K562 (cell line): ENCODE measurements around the gene EOMES. TPM values are rescaled to one million over a fixed set of nuclear protein-coding genes. Genes with fewer than 3 reads are reported as not detected.

ENCODE experiments used
- ATAC-seq: fragments of 200-7000 bp; cut with Tn5 transposase; 3 replicates; pipeline ENCODE4 v1.9.1; 2020; ENCODE audit warnings: moderate library complexity
- BruUV-seq: library from RNA; stranded (reverse); fragments of 400-500 nt; replicated peaks from 2 replicates; lab custom pipeline; 2021; lab: Mats Ljungman, UMichigan
- CTCF ChIA-PET: fragments of 300-600 bp; formaldehyde crosslinking; extraction: SDS; loops from one replicate; lab custom pipeline; 2021; ENCODE audit warnings: low intra/inter-chr PET ratio; lab: Yijun Ruan, JAX
- POLR2A ChIA-PET: fragments of 300-600, 350-650 bp; sonication (Branson Sonifier 250); formaldehyde crosslinking; extraction: SDS; loops from one replicate; lab custom pipeline; 2021; ENCODE audit warnings: antibody characterized with exemption, inconsistent platforms; lab: Yijun Ruan, JAX
- DNase-seq, 4 experiments: peaks; one replicate each; pipeline versions ENCODE4 v3.0.0 to v3.0.0-alpha.2; 2011 to 2018; ENCODE audit warnings: low spot score in 3 of 4, mixed read lengths in 3 of 4; ENCODE audit errors: extremely low read depth in 1 of 4
- FAIRE-seq: peaks from 2 replicates; lab custom pipeline; 2011; peaks lifted over from hg19 to GRCh38; lab: Jason Lieb, UNC
- H2AFZ ChIP-seq: 2 replicates; pipeline ENCODE4 v1.6.0; 2011; ENCODE audit warnings: low read depth, low read length, control low read depth, inconsistent platforms
- H3K27ac ChIP-seq: fragments of 200-600 bp; 3 replicates; pipeline ENCODE4 v1.8.0; 2011; ENCODE audit warnings: low read depth, mild to moderate bottlenecking, control low read depth, inconsistent platforms, low read length, moderate library complexity, mixed read lengths; ENCODE audit errors: extremely low read depth
- H3K27me3 ChIP-seq, 2 experiments: fragments of 300-600 bp in 1 of 2; 2 replicates in 1 of 2; 3 replicates in 1 of 2; pipeline versions ENCODE4 v1.6.0 to v1.8.0; 2011; ENCODE audit warnings: inconsistent platforms in 2 of 2, low read length in 2 of 2, mild to moderate bottlenecking in 1 of 2, mixed read lengths in 1 of 2, moderate library complexity in 1 of 2; ENCODE audit not compliant: control insufficient read depth in 2 of 2, insufficient read depth in 2 of 2
- H3K36me3 ChIP-seq: fragments of 300-600 bp; 3 replicates; pipeline ENCODE4 v1.8.0; 2011; ENCODE audit warnings: mild to moderate bottlenecking, low read length, inconsistent platforms; ENCODE audit not compliant: control insufficient read depth, insufficient read depth
- H3K4me1 ChIP-seq, 2 experiments: fragments of 200-600 bp in 1 of 2; replicated peaks in 1 of 2; 2 replicates in 1 of 2; 3 replicates in 1 of 2; pipeline versions ENCODE4 v1.5.1 to v1.8.0; 2011; ENCODE audit warnings: inconsistent platforms in 2 of 2, low read length in 2 of 2, mild to moderate bottlenecking in 1 of 2, mixed read lengths in 1 of 2, moderate library complexity in 1 of 2; ENCODE audit not compliant: control insufficient read depth in 2 of 2, insufficient read depth in 2 of 2
- H3K4me2 ChIP-seq: 2 replicates; pipeline ENCODE4 v1.6.1; 2011; ENCODE audit warnings: low read length, control low read depth, inconsistent platforms, mixed read lengths; ENCODE audit not compliant: insufficient read depth
- H3K4me3 ChIP-seq: fragments of 200-600 bp; sonication (generic), shearing (Covaris generic); 2 replicates; pipeline ENCODE4 v1.5.1; 2016; ENCODE audit warnings: control low read depth, inconsistent platforms
- H3K79me2 ChIP-seq: fragments of 200-600 bp; 3 replicates; pipeline ENCODE4 v1.8.0; 2011; ENCODE audit warnings: low read length, inconsistent platforms; ENCODE audit not compliant: control insufficient read depth, insufficient read depth
- H3K9ac ChIP-seq, 2 experiments: 2 replicates each; pipeline versions ENCODE4 v1.6.0 to v1.6.1; 2011; ENCODE audit warnings: low read depth in 2 of 2, low read length in 2 of 2, control low read depth in 1 of 2, inconsistent platforms in 1 of 2, mild to moderate bottlenecking in 1 of 2, mixed read lengths in 1 of 2; ENCODE audit not compliant: insufficient read depth in 1 of 2
- H3K9me1 ChIP-seq: one replicate; pipeline ENCODE4 v1.6.0; 2011; ENCODE audit warnings: inconsistent platforms, mild to moderate bottlenecking, low read length, moderate library complexity; ENCODE audit not compliant: control insufficient read depth, insufficient read depth
- H3K9me3 ChIP-seq: replicated peaks from 2 replicates; pipeline ENCODE4 v1.5.1; 2011; ENCODE audit warnings: low read depth, low read length, inconsistent platforms; ENCODE audit not compliant: control insufficient read depth, insufficient read depth
- H4K20me1 ChIP-seq: replicated peaks from 2 replicates; pipeline ENCODE4 v1.6.1; 2011; ENCODE audit warnings: low read length, inconsistent platforms, mixed read lengths; ENCODE audit not compliant: control insufficient read depth, insufficient read depth
- MCM5 ChIP-seq: fragments of 450-650 bp; IDR thresholded peaks from 2 replicates; pipeline ENCODE4 v1.6.1; 2016; ENCODE audit warnings: low read depth
- RBM15 ChIP-seq: fragments of 200-400 bp; formaldehyde crosslinking; IDR thresholded peaks from 2 replicates; pipeline ENCODE4 v1.6.1; 2018; ENCODE audit warnings: mild to moderate bottlenecking, low read length, moderate library complexity; ENCODE audit not compliant: insufficient read depth
- ZNF3 ChIP-seq: fragments of 250-450 bp; sonication (Bioruptor Pico); IDR thresholded peaks from 2 replicates; pipeline ENCODE4 v1.5.0; 2021; ENCODE audit warnings: mild to moderate bottlenecking, moderate library complexity
- ZNF445 ChIP-seq: fragments of 250-450 bp; sonication (Bioruptor Pico); IDR thresholded peaks from 2 replicates; pipeline ENCODE4 v1.4.0; 2020; ENCODE audit warnings: low read depth, mild to moderate bottlenecking, moderate library complexity
- WGBS: fragments of 100-300 bp; shearing (Covaris generic); methylation state at CpG from one replicate; pipeline ENCODE4 v1.1.6; 2016; ENCODE audit warnings: low coverage, mixed read lengths; ENCODE audit not compliant: insufficient coverage; ENCODE audit errors: missing lambda C conversion rate; 5-methylcytosine and 5-hydroxymethylcytosine counted together
- in situ Hi-C: fragments of 300-500 bp; cut with MboI; formaldehyde crosslinking; loops from 4 replicates; pipeline ENCODE4 v1.15.0; 2018; ENCODE audit warnings: inconsistent platforms, mixed read lengths
- intact Hi-C: fragments of 100-400 bp; cut with micrococcal nuclease; formaldehyde crosslinking; loops from 2 replicates; pipeline ENCODE4 v1.14.2; 2022
- polyA plus RNA-seq, 8 experiments: library from polyadenylated mRNA; depleted of rRNA in 4 of 8; stranded (reverse) in 5 of 8; unstranded in 3 of 8; fragments of >200 nt; fragmentation: Nextera tagmentation in 2 of 8; fragmentation: Illumina TruSeq in 1 of 8; extraction: Ambion mirVana in 2 of 8; extraction: Trizol in 1 of 8; gene quantifications; 2 replicates each; pipeline versions ENCODE4 v1.2.1 to v1.2.3, GENCODE V29; 2011 to 2014; ENCODE audit warnings: inconsistent platforms in 1 of 8, missing spikeins in 1 of 8
- total RNA-seq, 7 experiments: library from RNA; depleted of rRNA in 6 of 7; stranded (reverse); fragments of >200 nt in 6 of 7; fragmentation: Illumina TruSeq in 2 of 7; extraction: Trizol in 2 of 7; gene quantifications; 2 replicates each; pipeline versions ENCODE4 v1.2.1 to v1.2.3, GENCODE V29; 2011 to 2021; ENCODE audit warnings: low replicate concordance in 1 of 7

Gene EOMES
- total and polyA plus RNA-seq, 9 of the 15 experiments (the other 6 are each of a cell fraction or from before 2014, with no cell fraction given) = 0.07 TPM; not detected in 8

GRCh38 chr3:27729325-27729724 is 7.2 kb upstream of the EOMES start:
- Histone ChIP-seq H3K9me1 (no peaks in the 10 kb centered on the region), H3K4me1 (0 out of 5 replicates have a peak, but pooled peaks cover 0 to 4% of the 10 kb centered on the region in 2 experiments), H3K79me2 (no peaks in the 10 kb centered on the region)
- TF ChIP-seq ZNF3 (no peak), MCM5 (no peak), ZNF445 (CRISPR knock-in tag) (no peak), RBM15 (no peak)
- TF ChIP-seq, all 486 proteins: peak for 0
- Histone ChIP-seq H2AFZ (no peak overlapping the region), H3K27me3 (peaks cover 15 to 30% of the 10 kb centered on the region in 2 experiments; a peak in 3 of 5 replicates), H3K27ac (no peak overlapping the region), H3K4me3 (no peak overlapping the region), H3K4me2 (no peak overlapping the region), H4K20me1 (no peaks in the 10 kb centered on the region), H3K36me3 (no peaks in the 10 kb centered on the region), H3K9me3 (no peaks in the 10 kb centered on the region), H3K9ac (no peak overlapping the region)
- no peak for DNase-seq
- FAIRE-seq = no peak
- ChIA-PET CTCF (no interaction called here), POLR2A (no interaction called here)
- intact Hi-C loops (no loop called here), in situ Hi-C loops (no loop called here)
- WGBS = 0% methylated on average over 12 of the region's 12 CpGs
- no peak for ATAC-seq
- BruUV-seq = no TSS peak
